ENCODE results near the gene ACYP2.

Gene ACYP2

GRCh38 chr2:54233832-54234649 lies 118.6 kb downstream of the ACYP2 start:
- H3K79me2 ChIP-seq (ENCODE audit: insufficient read depth, low read length) = no peaks in the 10 kb centered on the region
- H3K9me3 ChIP-seq (ENCODE audit: insufficient read depth, low read depth, low read length) = no peaks in the 10 kb centered on the region
- no peaks in the 10 kb centered on the region for H3K9me2 ChIP-seq (replicated peaks; ENCODE audit: low read depth, low read length)
- H4K20me1 ChIP-seq (ENCODE audit: insufficient read depth, low read length, poor library complexity, severe bottlenecking) = no peaks in the 10 kb centered on the region
- no peak overlapping the region for H3K4me3 ChIP-seq (ENCODE audit: low read length, poor library complexity, severe bottlenecking)
- H3K9ac ChIP-seq (ENCODE audit: low read depth, low read length, poor library complexity, severe bottlenecking) = no peak overlapping the region
- H2AFZ ChIP-seq (ENCODE audit: low read length) = no peak overlapping the region
- no peaks in the 10 kb centered on the region for H3K36me3 ChIP-seq (ENCODE audit: insufficient read depth, low read length)
- no peaks in the 10 kb centered on the region for H3K4me1 ChIP-seq (ENCODE audit: insufficient read depth, low read length, poor library complexity, severe bottlenecking)
- H3F3A ChIP-seq (ENCODE audit: low read depth) = no peaks in the 10 kb centered on the region
- no peak overlapping the region for H3K4me2 ChIP-seq (ENCODE audit: low read depth, low read length, poor library complexity, severe bottlenecking)
- no peaks in the 10 kb centered on the region for H3K27me3 ChIP-seq (ENCODE audit: insufficient read depth, low read length, poor library complexity, severe bottlenecking)
- TF ChIP-seq EZH2phosphoT487 (IDR thresholded peaks at IDR 0.05; ENCODE audit: borderline replicate concordance) (no peak), CTCF (conservative IDR thresholded peaks at IDR 0.05; ENCODE audit: low read length) (no peak)

- Histone ChIP-seq H3K9me3 (ENCODE audit: insufficient read depth, low read depth, low read length) (no peaks in the 10 kb centered on the region), H2AFZ (ENCODE audit: low read length) (no peak overlapping the region), H3K79me2 (ENCODE audit: insufficient read depth, low read length) (no peaks in the 10 kb centered on the region), H3K9me2 (replicated peaks; ENCODE audit: low read depth, low read length) (no peaks in the 10 kb centered on the region), H3K9ac (ENCODE audit: low read depth, low read length, poor library complexity, severe bottlenecking) (no peak overlapping the region), H3F3A (ENCODE audit: low read depth) (no peaks in the 10 kb centered on the region), H3K4me3 (ENCODE audit: low read length, poor library complexity, severe bottlenecking) (no peak overlapping the region), H3K4me1 (ENCODE audit: insufficient read depth, low read length, poor library complexity, severe bottlenecking) (no peaks in the 10 kb centered on the region), H3K4me2 (ENCODE audit: low read depth, low read length, poor library complexity, severe bottlenecking) (no peak overlapping the region), H4K20me1 (ENCODE audit: insufficient read depth, low read length, poor library complexity, severe bottlenecking) (no peaks in the 10 kb centered on the region), H3K27me3 (ENCODE audit: insufficient read depth, low read length, poor library complexity, severe bottlenecking) (no peaks in the 10 kb centered on the region), H3K36me3 (ENCODE audit: insufficient read depth, low read length) (no peaks in the 10 kb centered on the region)
- TF ChIP-seq CTCF (conservative IDR thresholded peaks at IDR 0.05; ENCODE audit: low read length) (no peak), EZH2phosphoT487 (IDR thresholded peaks at IDR 0.05; ENCODE audit: borderline replicate concordance) (no peak)
These were observed 122.0 kb downstream of the ACYP2 start for GRCh38 chr2:54237428-54237827.

- H3F3A ChIP-seq (ENCODE audit: low read depth) = no peaks in the 10 kb centered on the region
- no peaks in the 10 kb centered on the region for H3K79me2 ChIP-seq (ENCODE audit: insufficient read depth, low read length)
- no peak overlapping the region for H3K4me2 ChIP-seq (ENCODE audit: low read depth, low read length, poor library complexity, severe bottlenecking)
- H3K4me1 ChIP-seq (ENCODE audit: insufficient read depth, low read length, poor library complexity, severe bottlenecking) = no peaks in the 10 kb centered on the region
- no peaks in the 10 kb centered on the region for H3K27me3 ChIP-seq (ENCODE audit: insufficient read depth, low read length, poor library complexity, severe bottlenecking)
- H3K36me3 ChIP-seq (ENCODE audit: insufficient read depth, low read length) = no peaks in the 10 kb centered on the region
- no peak for TF ChIP-seq EZH2phosphoT487 (IDR thresholded peaks at IDR 0.05; ENCODE audit: borderline replicate concordance)
- no peak for TF ChIP-seq CTCF (conservative IDR thresholded peaks at IDR 0.05; ENCODE audit: low read length)
- H3K9me3 ChIP-seq (ENCODE audit: insufficient read depth, low read depth, low read length) = no peaks in the 10 kb centered on the region
- H2AFZ ChIP-seq (ENCODE audit: low read length) = no peak overlapping the region
- H4K20me1 ChIP-seq (ENCODE audit: insufficient read depth, low read length, poor library complexity, severe bottlenecking) = no peaks in the 10 kb centered on the region
- no peak overlapping the region for H3K4me3 ChIP-seq (ENCODE audit: low read length, poor library complexity, severe bottlenecking)
- H3K9ac ChIP-seq (ENCODE audit: low read depth, low read length, poor library complexity, severe bottlenecking) = no peak overlapping the region
- no peaks in the 10 kb centered on the region for H3K9me2 ChIP-seq (replicated peaks; ENCODE audit: low read depth, low read length)
These were observed 124.0 kb downstream of the ACYP2 start for GRCh38 chr2:54239427-54239826.
